K562 (cell line): ENCODE data around the gene SPEG. TPM values are rescaled to one million over a fixed set of nuclear protein-coding genes. Genes with fewer than 3 reads are reported as not detected.

Source experiments
- ATAC-seq: fragments of 200-7000 bp; cut with Tn5 transposase; 3 replicates; pipeline ENCODE4 v1.9.1; 2020; ENCODE audit warnings: moderate library complexity
- BruUV-seq: library from RNA; stranded (reverse); fragments of 400-500 nt; replicated peaks from 2 replicates; lab custom pipeline; 2021; lab: Mats Ljungman, UMichigan
- CTCF ChIA-PET: fragments of 300-600 bp; formaldehyde crosslinking; extraction: SDS; loops from one replicate; lab custom pipeline; 2021; ENCODE audit warnings: low intra/inter-chr PET ratio; lab: Yijun Ruan, JAX
- POLR2A ChIA-PET: fragments of 300-600, 350-650 bp; sonication (Branson Sonifier 250); formaldehyde crosslinking; extraction: SDS; loops from one replicate; lab custom pipeline; 2021; ENCODE audit warnings: antibody characterized with exemption, inconsistent platforms; lab: Yijun Ruan, JAX
- DNase-seq, 4 experiments: peaks; one replicate each; pipeline versions ENCODE4 v3.0.0 to v3.0.0-alpha.2; 2011 to 2018; ENCODE audit warnings: low spot score in 3 of 4, mixed read lengths in 3 of 4; ENCODE audit errors: extremely low read depth in 1 of 4
- FAIRE-seq: peaks from 2 replicates; lab custom pipeline; 2011; peaks lifted over from hg19 to GRCh38; lab: Jason Lieb, UNC
- H2AFZ ChIP-seq: 2 replicates; pipeline ENCODE4 v1.6.0; 2011; ENCODE audit warnings: low read depth, low read length, control low read depth, inconsistent platforms
- H3K27ac ChIP-seq: fragments of 200-600 bp; 3 replicates; pipeline ENCODE4 v1.8.0; 2011; ENCODE audit warnings: low read depth, mild to moderate bottlenecking, control low read depth, inconsistent platforms, low read length, moderate library complexity, mixed read lengths; ENCODE audit errors: extremely low read depth
- H3K27me3 ChIP-seq, 2 experiments: fragments of 300-600 bp in 1 of 2; 2 replicates in 1 of 2; 3 replicates in 1 of 2; pipeline versions ENCODE4 v1.6.0 to v1.8.0; 2011; ENCODE audit warnings: inconsistent platforms in 2 of 2, low read length in 2 of 2, mild to moderate bottlenecking in 1 of 2, mixed read lengths in 1 of 2, moderate library complexity in 1 of 2; ENCODE audit not compliant: control insufficient read depth in 2 of 2, insufficient read depth in 2 of 2
- H3K36me3 ChIP-seq: fragments of 300-600 bp; 3 replicates; pipeline ENCODE4 v1.8.0; 2011; ENCODE audit warnings: mild to moderate bottlenecking, low read length, inconsistent platforms; ENCODE audit not compliant: control insufficient read depth, insufficient read depth
- H3K4me1 ChIP-seq, 2 experiments: fragments of 200-600 bp in 1 of 2; replicated peaks in 1 of 2; 2 replicates in 1 of 2; 3 replicates in 1 of 2; pipeline versions ENCODE4 v1.5.1 to v1.8.0; 2011; ENCODE audit warnings: inconsistent platforms in 2 of 2, low read length in 2 of 2, mild to moderate bottlenecking in 1 of 2, mixed read lengths in 1 of 2, moderate library complexity in 1 of 2; ENCODE audit not compliant: control insufficient read depth in 2 of 2, insufficient read depth in 2 of 2
- H3K4me2 ChIP-seq: 2 replicates; pipeline ENCODE4 v1.6.1; 2011; ENCODE audit warnings: low read length, control low read depth, inconsistent platforms, mixed read lengths; ENCODE audit not compliant: insufficient read depth
- H3K4me3 ChIP-seq: fragments of 200-600 bp; sonication (generic), shearing (Covaris generic); 2 replicates; pipeline ENCODE4 v1.5.1; 2016; ENCODE audit warnings: control low read depth, inconsistent platforms
- H3K79me2 ChIP-seq: fragments of 200-600 bp; 3 replicates; pipeline ENCODE4 v1.8.0; 2011; ENCODE audit warnings: low read length, inconsistent platforms; ENCODE audit not compliant: control insufficient read depth, insufficient read depth
- H3K9ac ChIP-seq, 2 experiments: 2 replicates each; pipeline versions ENCODE4 v1.6.0 to v1.6.1; 2011; ENCODE audit warnings: low read depth in 2 of 2, low read length in 2 of 2, control low read depth in 1 of 2, inconsistent platforms in 1 of 2, mild to moderate bottlenecking in 1 of 2, mixed read lengths in 1 of 2; ENCODE audit not compliant: insufficient read depth in 1 of 2
- H3K9me1 ChIP-seq: one replicate; pipeline ENCODE4 v1.6.0; 2011; ENCODE audit warnings: inconsistent platforms, mild to moderate bottlenecking, low read length, moderate library complexity; ENCODE audit not compliant: control insufficient read depth, insufficient read depth
- H3K9me3 ChIP-seq: replicated peaks from 2 replicates; pipeline ENCODE4 v1.5.1; 2011; ENCODE audit warnings: low read depth, low read length, inconsistent platforms; ENCODE audit not compliant: control insufficient read depth, insufficient read depth
- H4K20me1 ChIP-seq: replicated peaks from 2 replicates; pipeline ENCODE4 v1.6.1; 2011; ENCODE audit warnings: low read length, inconsistent platforms, mixed read lengths; ENCODE audit not compliant: control insufficient read depth, insufficient read depth
- ADNP ChIP-seq: fragments of 200-800 bp; sonication (Bioruptor generic); IDR thresholded peaks from 2 replicates; pipeline ENCODE4 v1.6.1; 2016; ENCODE audit warnings: missing genetic modification characterization, missing compliant biosample characterization
- ARID3B ChIP-seq: fragments of 250-450 bp; sonication (Bioruptor Pico); IDR thresholded peaks from 2 replicates; pipeline ENCODE4 v1.4.0; 2020; ENCODE audit warnings: borderline replicate concordance
- ETV5 ChIP-seq: sonication (generic); formaldehyde crosslinking; IDR thresholded peaks from 2 replicates; pipeline ENCODE4 v1.4.0; 2020; ENCODE audit warnings: low read depth, mild to moderate bottlenecking, missing genetic modification reagents
- HNRNPUL1 ChIP-seq: fragments of 200-400 bp; formaldehyde crosslinking; IDR thresholded peaks from 2 replicates; pipeline ENCODE4 v1.6.1; 2017; ENCODE audit warnings: low read length
- NELFE ChIP-seq: IDR thresholded peaks from 2 replicates; pipeline ENCODE4 v1.6.1; 2011; ENCODE audit warnings: mild to moderate bottlenecking; ENCODE audit not compliant: insufficient read depth, insufficient read length
- POLR2AphosphoS5 ChIP-seq: IDR thresholded peaks from 2 replicates; pipeline ENCODE4 v1.6.1; 2011; ENCODE audit warnings: mild to moderate bottlenecking, low read depth, low read length, moderate library complexity; ENCODE audit not compliant: control insufficient read depth, insufficient read depth
- RBM39 ChIP-seq: fragments of 200-400 bp; formaldehyde crosslinking; optimal IDR thresholded peaks from 2 replicates; pipeline ENCODE3; 2018; ENCODE audit warnings: low read depth, low read length
- RFX7 ChIP-seq: fragments of 250-450 bp; sonication (Bioruptor Pico); IDR thresholded peaks from 2 replicates; pipeline ENCODE4 v1.5.1; 2021; ENCODE audit warnings: mild to moderate bottlenecking
- SIX5 ChIP-seq, 2 experiments: IDR thresholded peaks; 2 replicates each; pipeline ENCODE4 v1.6.1; 2011; ENCODE audit warnings: low read length in 2 of 2, borderline replicate concordance in 1 of 2, low read depth in 1 of 2, mild to moderate bottlenecking in 1 of 2, moderate library complexity in 1 of 2; ENCODE audit not compliant: insufficient read depth in 1 of 2
- SREBF1 ChIP-seq: fragments of 150-350 bp; IDR thresholded peaks from 2 replicates; pipeline ENCODE4 v1.6.1; 2014; ENCODE audit warnings: antibody characterized with exemption, low read depth, low read length, borderline replicate concordance
- TAF1 ChIP-seq: IDR thresholded peaks from 2 replicates; pipeline ENCODE4 v1.6.1; 2011; ENCODE audit warnings: mild to moderate bottlenecking, low read length, moderate library complexity; ENCODE audit not compliant: insufficient read depth, control insufficient read depth, severe bottlenecking; ENCODE audit errors: extremely low read depth
- TAF9B ChIP-seq: fragments of 450-650 bp; IDR thresholded peaks from 2 replicates; pipeline ENCODE4 v1.6.1; 2018; ENCODE audit warnings: mild to moderate bottlenecking; ENCODE audit not compliant: partially characterized antibody
- ZBTB17 ChIP-seq: fragments of 450-650 bp; formaldehyde crosslinking; IDR thresholded peaks from 2 replicates; pipeline ENCODE4 v1.4.0; 2020; ENCODE audit warnings: mild to moderate bottlenecking
- ZNF280A ChIP-seq: fragments of 450-650 bp; IDR thresholded peaks from 2 replicates; pipeline ENCODE4 v1.6.1; 2018; ENCODE audit warnings: mild to moderate bottlenecking, low read depth; ENCODE audit not compliant: partially characterized antibody
- ZNF3 ChIP-seq: fragments of 250-450 bp; sonication (Bioruptor Pico); IDR thresholded peaks from 2 replicates; pipeline ENCODE4 v1.5.0; 2021; ENCODE audit warnings: mild to moderate bottlenecking, moderate library complexity
- ZNF507 ChIP-seq: conservative IDR thresholded peaks from 2 replicates; pipeline ENCODE4 v1.6.1; 2017; ENCODE audit warnings: missing genetic modification characterization, missing compliant biosample characterization
- ZNF57 ChIP-seq: fragments of 450-650 bp; formaldehyde crosslinking; IDR thresholded peaks from 2 replicates; pipeline ENCODE4 v1.4.0; 2020; ENCODE audit warnings: mild to moderate bottlenecking, moderate library complexity
- ZNF589 ChIP-seq: fragments of 200-800 bp; sonication (Bioruptor generic); IDR thresholded peaks from 2 replicates; pipeline ENCODE4 v1.6.1; 2016; ENCODE audit warnings: low read depth, missing genetic modification characterization, missing compliant biosample characterization
- WGBS: fragments of 100-300 bp; shearing (Covaris generic); methylation state at CpG from one replicate; pipeline ENCODE4 v1.1.6; 2016; ENCODE audit warnings: low coverage, mixed read lengths; ENCODE audit not compliant: insufficient coverage; ENCODE audit errors: missing lambda C conversion rate; 5-methylcytosine and 5-hydroxymethylcytosine counted together
- in situ Hi-C: fragments of 300-500 bp; cut with MboI; formaldehyde crosslinking; loops from 4 replicates; pipeline ENCODE4 v1.15.0; 2018; ENCODE audit warnings: inconsistent platforms, mixed read lengths
- intact Hi-C: fragments of 100-400 bp; cut with micrococcal nuclease; formaldehyde crosslinking; loops from 2 replicates; pipeline ENCODE4 v1.14.2; 2022
- polyA plus RNA-seq, 8 experiments: library from polyadenylated mRNA; depleted of rRNA in 4 of 8; stranded (reverse) in 5 of 8; unstranded in 3 of 8; fragments of >200 nt; fragmentation: Nextera tagmentation in 2 of 8; fragmentation: Illumina TruSeq in 1 of 8; extraction: Ambion mirVana in 2 of 8; extraction: Trizol in 1 of 8; gene quantifications; 2 replicates each; pipeline versions ENCODE4 v1.2.1 to v1.2.3, GENCODE V29; 2011 to 2014; ENCODE audit warnings: inconsistent platforms in 1 of 8, missing spikeins in 1 of 8
- total RNA-seq, 7 experiments: library from RNA; depleted of rRNA in 6 of 7; stranded (reverse); fragments of >200 nt in 6 of 7; fragmentation: Illumina TruSeq in 2 of 7; extraction: Trizol in 2 of 7; gene quantifications; 2 replicates each; pipeline versions ENCODE4 v1.2.1 to v1.2.3, GENCODE V29; 2011 to 2021; ENCODE audit warnings: low replicate concordance in 1 of 7
- TF ChIP-seq, protein P1 (sequence below), 2 experiments: fragments of 450-650 bp in 1 of 2; sonication (generic) in 1 of 2; formaldehyde crosslinking in 1 of 2; IDR thresholded peaks in 1 of 2; conservative IDR thresholded peaks in 1 of 2; 2 replicates each; pipeline versions ENCODE4 v1.6.1 to v1.8.1; 2016 to 2023; ENCODE audit warnings: mild to moderate bottlenecking in 2 of 2, moderate library complexity in 2 of 2, inconsistent platforms in 1 of 2, missing genetic modification reagents in 1 of 2

SPEG gene
- total and polyA plus RNA-seq, 9 of the 15 experiments (the other 6 are each of a cell fraction or from before 2014, with no cell fraction given), result 0.49 to 8.7 (median 3.0) TPM

- 72% methylated on average over 6 of the region's 8 CpGs for WGBS
- no peak overlapping the region for H3K4me2 ChIP-seq
- no peak for TF ChIP-seq RBM39
- no peak for TF ChIP-seq ZNF589
- TF ChIP-seq TAF9B, result no peak
- no peak for TF ChIP-seq ZBTB17 (CRISPR knock-in tag)
- no peak for TF ChIP-seq TAF1
- TF ChIP-seq SIX5 (IDR thresholded peaks at IDR 0.05; ENCODE audit: borderline replicate concordance in 1 of 2, insufficient read depth in 1 of 2, low read depth in 1 of 2, low read length in 2 of 2), result no peak
- TF ChIP-seq, protein P1, sequence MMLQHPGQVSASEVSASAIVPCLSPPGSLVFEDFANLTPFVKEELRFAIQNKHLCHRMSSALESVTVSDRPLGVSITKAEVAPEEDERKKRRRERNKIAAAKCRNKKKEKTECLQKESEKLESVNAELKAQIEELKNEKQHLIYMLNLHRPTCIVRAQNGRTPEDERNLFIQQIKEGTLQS (IDR thresholded peaks at IDR 0.05), result no peak
- TF ChIP-seq, protein P1 (CRISPR knock-in tag; conservative IDR thresholded peaks at IDR 0.05), result no peak
- TF ChIP-seq SREBF1, result no peak
- no peak for TF ChIP-seq NELFE
- TF ChIP-seq HNRNPUL1, result no peak
- TF ChIP-seq ZNF280A, result no peak
- no peak for TF ChIP-seq ZNF57 (CRISPR knock-in tag)
- no peak for TF ChIP-seq ARID3B (CRISPR knock-in tag)
- no peak for TF ChIP-seq RFX7 (CRISPR knock-in tag)
- TF ChIP-seq ETV5, result no peak
- TF ChIP-seq ADNP (tag), result no peak
- TF ChIP-seq ZNF507 (tag), result no peak
- TF ChIP-seq POLR2AphosphoS5, result no peak
- no peak for TF ChIP-seq ZNF3 (CRISPR knock-in tag)
- BruUV-seq, result no TSS peak
- peaks cover 54% of the 10 kb centered on the region for H3K79me2 ChIP-seq
- in situ Hi-C loops (loop anchor here (5.0 kb wide), 1 partner anchor 125 kb away; no protein-coding TSS in a partner anchor), intact Hi-C loops (no loop called here)
- DNase-seq (no peak), FAIRE-seq (no peak), ATAC-seq (no peak)
- no peak overlapping the region for H3K4me3 ChIP-seq
- no peak overlapping the region for H3K9ac ChIP-seq
- H3K9me1 ChIP-seq, result no peaks in the 10 kb centered on the region
- CTCF ChIA-PET, result no interaction called here
- H3K9me3 ChIP-seq, result no peaks in the 10 kb centered on the region
- H3K36me3 ChIP-seq, result peaks cover 43% of the 10 kb centered on the region; the same call in 2 of the 3 replicates
- no peak overlapping the region for H3K27ac ChIP-seq
- POLR2A ChIA-PET, result interaction anchor here (0.7 kb wide), 1 partner anchor 33 kb away, joined by 4 read pairs; no protein-coding TSS in a partner anchor
- no peaks in the 10 kb centered on the region for H3K27me3 ChIP-seq
- H4K20me1 ChIP-seq, result 0 out of 2 replicates have a peak, but pooled peaks cover 3% of the 10 kb centered on the region
- H2AFZ ChIP-seq, result no peak overlapping the region
- H3K4me1 ChIP-seq, result peaks cover 28 to 52% of the 10 kb centered on the region in 2 experiments
These were observed 97.7 kb downstream of the SPEG start for GRCh38 chr2:219532378-219532649.
